T-helper 1 cell (primary cell): ENCODE data around the gene PGAP3.

Experiments
- DNase-seq, 5 donors: peaks; one replicate each; pipeline ENCODE4 v3.0.0-alpha.2; 2012 to 2020

The PGAP3 gene

GRCh38 chr17:39694593-39694992, 6.7 kb upstream of the PGAP3 start:
- no peak for DNase-seq

- no peak for DNase-seq
These were observed 1.1 kb upstream of the PGAP3 start for GRCh38 chr17:39688945-39689344.

- no peak for DNase-seq
These were observed 598 bp upstream of the PGAP3 start for GRCh38 chr17:39688475-39688835.

GRCh38 chr17:39687101-39687545, 734 bp downstream of the PGAP3 start:
- DNase-seq, result no peak

- DNase-seq, result no peak
These were observed 3.3 kb downstream of the PGAP3 start for GRCh38 chr17:39684369-39685192.

- DNase-seq, result no peak
These were observed 4.4 kb downstream of the PGAP3 start for GRCh38 chr17:39683295-39683939.

- DNase-seq, result peak in 2 of 5 donors; percentile 37 to 69
These were observed 8.2 kb downstream of the PGAP3 start for GRCh38 chr17:39679521-39680192.

GRCh38 chr17:39678340-39679116, 9.3 kb downstream of the PGAP3 start:
- DNase-seq, result no peak

- no peak for DNase-seq
These were observed 10.1 kb downstream of the PGAP3 start for GRCh38 chr17:39677542-39678339.

- DNase-seq, result no peak
These were observed 10.8 kb downstream of the PGAP3 start for GRCh38 chr17:39677072-39677471.

- peak in 2 of 5 donors; percentile 23 to 84 for DNase-seq
These were observed 11.5 kb downstream of the PGAP3 start for GRCh38 chr17:39676198-39676819.

- no peak for DNase-seq
These were observed 12.3 kb downstream of the PGAP3 start for GRCh38 chr17:39675390-39676082.

- no peak for DNase-seq
These were observed 13.0 kb downstream of the PGAP3 start for GRCh38 chr17:39674702-39675389.

GRCh38 chr17:39674179-39674578, 13.7 kb downstream of the PGAP3 start:
- DNase-seq, result no peak

GRCh38 chr17:39673335-39674081, 14.3 kb downstream of the PGAP3 start:
- no peak for DNase-seq

- DNase-seq, result no peak
These were observed 15.1 kb downstream of the PGAP3 start for GRCh38 chr17:39672522-39673334.

- no peak for DNase-seq
These were observed 16.0 kb downstream of the PGAP3 start for GRCh38 chr17:39671651-39672521.

- DNase-seq, result no peak
These were observed 17.1 kb downstream of the PGAP3 start for GRCh38 chr17:39670746-39671145.
